ENCODE results near the gene PRKD2.

PRKD2 gene

GRCh38 chr19:46661020-46661731, 55.7 kb downstream of the PRKD2 start, which contains the start of gene DACT3:
TSS of gene DACT3 (minus strand) at chr19:46661182. CDS start at chr19:46661064, 118 bp downstream.
- peak; percentile 99 for DNase-seq (ENCODE audit: low spot score)

GRCh38 chr19:46660551-46661019, 56.3 kb downstream of the PRKD2 start:
- DNase-seq (ENCODE audit: low spot score) = no peak

- DNase-seq (ENCODE audit: low spot score) = no peak
These were observed 56.9 kb downstream of the PRKD2 start for GRCh38 chr19:46660008-46660517.

GRCh38 chr19:46659151-46660007, 57.5 kb downstream of the PRKD2 start:
- DNase-seq (ENCODE audit: low spot score) = no peak

- no peak for DNase-seq (ENCODE audit: low spot score)
These were observed 60.4 kb downstream of the PRKD2 start for GRCh38 chr19:46656541-46656940.

GRCh38 chr19:46654621-46655152, 62.2 kb downstream of the PRKD2 start:
- DNase-seq (ENCODE audit: low spot score) = no peak

GRCh38 chr19:46650445-46650844, 66.5 kb downstream of the PRKD2 start:
- no peak for DNase-seq (ENCODE audit: low spot score)

- DNase-seq (ENCODE audit: low spot score) = peak; percentile 5
These were observed 67.7 kb downstream of the PRKD2 start for GRCh38 chr19:46648961-46649960.

GRCh38 chr19:46648060-46648960, 68.6 kb downstream of the PRKD2 start:
- no peak for DNase-seq (ENCODE audit: low spot score)

- DNase-seq (ENCODE audit: low spot score) = no peak
These were observed 70.5 kb downstream of the PRKD2 start for GRCh38 chr19:46646402-46646801.

- DNase-seq (ENCODE audit: low spot score) = no peak
These were observed 72.2 kb downstream of the PRKD2 start for GRCh38 chr19:46644720-46645119.

- no peak for DNase-seq (ENCODE audit: low spot score)
These were observed 76.3 kb downstream of the PRKD2 start for GRCh38 chr19:46640656-46641055.

GRCh38 chr19:46639358-46640182, 77.3 kb downstream of the PRKD2 start:
- no peak for DNase-seq (ENCODE audit: low spot score)

GRCh38 chr19:46637224-46637623, 79.7 kb downstream of the PRKD2 start:
- DNase-seq (ENCODE audit: low spot score) = no peak

GRCh38 chr19:46635920-46636761, 80.8 kb downstream of the PRKD2 start, which contains the start of gene GNG8:
TSS of gene GNG8 (minus strand) at chr19:46636202. CDS start at chr19:46634682, 1,520 bp downstream.
- DNase-seq (ENCODE audit: low spot score) = no peak

- no peak for DNase-seq (ENCODE audit: low spot score)
These were observed 82.2 kb downstream of the PRKD2 start for GRCh38 chr19:46634656-46635218.

- DNase-seq (ENCODE audit: low spot score) = no peak
These were observed 82.8 kb downstream of the PRKD2 start for GRCh38 chr19:46634045-46634655.

Data from HuH-7.5 (cell line).